Putamen (tissue), 1 donor: ENCODE data around the gene HIP1.
"Not testable (repeated sequence)": the region's sequence is repeated elsewhere in the genome, so short reads cannot be mapped to it uniquely, and the experiment has no call there.

Experiments used
- DNase-seq: peaks from one replicate; pipeline ENCODE4 v3.0.0-alpha.2; 2016; ENCODE audit warnings: low spot score

The HIP1 gene

GRCh38 chr7:75485979-75486643 is 252.6 kb downstream of the HIP1 start, which contains the start of gene POM121C:
Gene POM121C (minus strand): TSS chr7:75486299. CDS start chr7:75441496, 44,803 bp downstream.
- DNase-seq: peak; percentile 84

- not testable (repeated sequence) for DNase-seq
These were observed 253.3 kb downstream of the HIP1 start for GRCh38 chr7:75485355-75485978.
